HUES48 (cell line): ENCODE data around the gene GBX1.

Source experiments
- H3K27ac ChIP-seq: one replicate; pipeline ENCODE4 v1.7.0; 2013; ENCODE audit warnings: low read depth, low read length, inconsistent platforms
- H3K27me3 ChIP-seq: 2 replicates; pipeline ENCODE4 v1.6.1; 2013; ENCODE audit warnings: mild to moderate bottlenecking, low read length; ENCODE audit not compliant: control insufficient read depth, insufficient read depth
- H3K36me3 ChIP-seq: 2 replicates; pipeline ENCODE4 v1.6.1; 2013; ENCODE audit warnings: low read length; ENCODE audit not compliant: control insufficient read depth, insufficient read depth
- H3K4me1 ChIP-seq: 2 replicates; pipeline ENCODE4 v1.6.1; 2013; ENCODE audit warnings: mild to moderate bottlenecking, low read length; ENCODE audit not compliant: control insufficient read depth, insufficient read depth
- H3K4me3 ChIP-seq: 2 replicates; pipeline ENCODE4 v1.5.1; 2013; ENCODE audit warnings: mild to moderate bottlenecking, low read depth, low read length
- H3K9ac ChIP-seq: 2 replicates; pipeline ENCODE4 v1.6.1; 2013; ENCODE audit warnings: mild to moderate bottlenecking, low read depth, low read length, moderate library complexity
- H3K9me3 ChIP-seq: 2 replicates; pipeline ENCODE4 v1.6.1; 2013; ENCODE audit warnings: low read length; ENCODE audit not compliant: control insufficient read depth, insufficient read depth

The GBX1 gene

GRCh38 chr7:151124481-151124880 lies 43.0 kb downstream of the GBX1 start:
- Histone ChIP-seq H3K27ac (no peak overlapping the region), H3K9me3 (no peaks in the 10 kb centered on the region), H3K27me3 (peaks cover 18% of the 10 kb centered on the region), H3K36me3 (peaks cover 32% of the 10 kb centered on the region), H3K4me3 (no peak overlapping the region), H3K9ac (no peak overlapping the region), H3K4me1 (peaks cover 10% of the 10 kb centered on the region; the same call in 1 of the 2 replicates)

- H3K4me3 ChIP-seq, result no peak overlapping the region
- H3K36me3 ChIP-seq, result peaks cover 37% of the 10 kb centered on the region
- H3K27me3 ChIP-seq, result peaks cover 18% of the 10 kb centered on the region
- no peak overlapping the region for H3K9ac ChIP-seq
- no peaks in the 10 kb centered on the region for H3K9me3 ChIP-seq
- peaks cover 10% of the 10 kb centered on the region; the same call in 1 of the 2 replicates for H3K4me1 ChIP-seq
- no peak overlapping the region for H3K27ac ChIP-seq
Measured at GRCh38 chr7:151123822-151124464, 43.6 kb downstream of the GBX1 start.

GRCh38 chr7:151123158-151123821 lies 44.2 kb downstream of the GBX1 start:
- peaks cover 18% of the 10 kb centered on the region for H3K27me3 ChIP-seq
- H3K36me3 ChIP-seq, result peaks cover 37% of the 10 kb centered on the region
- H3K9me3 ChIP-seq, result no peaks in the 10 kb centered on the region
- H3K27ac ChIP-seq, result no peak overlapping the region
- H3K4me1 ChIP-seq, result peaks cover 10% of the 10 kb centered on the region; the same call in 1 of the 2 replicates
- H3K9ac ChIP-seq, result no peak overlapping the region
- H3K4me3 ChIP-seq, result no peak overlapping the region

- Histone ChIP-seq H3K9ac (no peak overlapping the region), H3K27me3 (peaks cover 18% of the 10 kb centered on the region), H3K36me3 (peaks cover 39% of the 10 kb centered on the region), H3K4me1 (peaks cover 10% of the 10 kb centered on the region; the same call in 1 of the 2 replicates), H3K4me3 (no peak overlapping the region), H3K9me3 (no peaks in the 10 kb centered on the region), H3K27ac (no peak overlapping the region)
Measured at GRCh38 chr7:151122796-151123157, 44.7 kb downstream of the GBX1 start.

- Histone ChIP-seq H3K27ac (no peak overlapping the region), H3K4me1 (peaks cover 10% of the 10 kb centered on the region; the same call in 1 of the 2 replicates), H3K36me3 (peaks cover 39% of the 10 kb centered on the region), H3K27me3 (peaks cover 18% of the 10 kb centered on the region), H3K9ac (no peak overlapping the region), H3K9me3 (no peaks in the 10 kb centered on the region), H3K4me3 (no peak overlapping the region)
Measured at GRCh38 chr7:151122276-151122675, 45.2 kb downstream of the GBX1 start.

GRCh38 chr7:151121380-151122170 lies 45.9 kb downstream of the GBX1 start:
- no peaks in the 10 kb centered on the region for H3K9me3 ChIP-seq
- H3K4me1 ChIP-seq, result peaks cover 6% of the 10 kb centered on the region; the same call in 1 of the 2 replicates
- H3K36me3 ChIP-seq, result peaks cover 39% of the 10 kb centered on the region
- H3K4me3 ChIP-seq, result no peak overlapping the region
- no peak overlapping the region for H3K9ac ChIP-seq
- H3K27me3 ChIP-seq, result peaks cover 11% of the 10 kb centered on the region
- H3K27ac ChIP-seq, result no peak overlapping the region

- H3K9me3 ChIP-seq, result no peaks in the 10 kb centered on the region
- H3K4me3 ChIP-seq, result no peak overlapping the region
- H3K27ac ChIP-seq, result no peak overlapping the region
- H3K9ac ChIP-seq, result no peak overlapping the region
- H3K36me3 ChIP-seq, result peaks cover 39% of the 10 kb centered on the region
- peaks cover 5% of the 10 kb centered on the region; the same call in 1 of the 2 replicates for H3K4me1 ChIP-seq
- peaks cover 16% of the 10 kb centered on the region; the same call in 1 of the 2 replicates for H3K27me3 ChIP-seq
Measured at GRCh38 chr7:151120896-151121295, 46.6 kb downstream of the GBX1 start.

GRCh38 chr7:151119902-151120301 lies 47.6 kb downstream of the GBX1 start:
- H3K36me3 ChIP-seq, result peaks cover 39% of the 10 kb centered on the region
- H3K4me1 ChIP-seq, result no peaks in the 10 kb centered on the region; the same call in 1 of the 2 replicates
- peaks cover 18% of the 10 kb centered on the region; the same call in 1 of the 2 replicates for H3K27me3 ChIP-seq
- no peak overlapping the region for H3K4me3 ChIP-seq
- no peaks in the 10 kb centered on the region for H3K9me3 ChIP-seq
- no peak overlapping the region for H3K27ac ChIP-seq
- H3K9ac ChIP-seq, result no peak overlapping the region

- Histone ChIP-seq H3K4me1 (peaks cover 3% of the 10 kb centered on the region), H3K36me3 (peaks cover 39% of the 10 kb centered on the region), H3K9ac (no peak overlapping the region), H3K9me3 (no peaks in the 10 kb centered on the region), H3K27ac (no peak overlapping the region), H3K27me3 (peaks cover 14% of the 10 kb centered on the region), H3K4me3 (no peak overlapping the region)
Measured at GRCh38 chr7:151119055-151119415, 48.5 kb downstream of the GBX1 start.

- Histone ChIP-seq H3K4me3 (no peak overlapping the region), H3K27ac (no peak overlapping the region), H3K9me3 (no peaks in the 10 kb centered on the region), H3K36me3 (peaks cover 38% of the 10 kb centered on the region), H3K9ac (no peak overlapping the region), H3K4me1 (peaks cover 9% of the 10 kb centered on the region), H3K27me3 (peaks cover 17% of the 10 kb centered on the region)
Measured at GRCh38 chr7:151118108-151119054, 49.1 kb downstream of the GBX1 start.
